GM19043 (cell line): ENCODE data around the gene ACVR1.
"Not testable (repeated sequence)": the region's sequence is repeated elsewhere in the genome, so short reads cannot be mapped to it uniquely, and the experiment has no call there.

Source experiments
- ATAC-seq: cut with Tn5 transposase; IDR thresholded peaks from one replicate; pipeline ENCODE4 v1.9.1; 2021; ENCODE audit warnings: low read depth; ENCODE audit not compliant: unreplicated experiment

Gene ACVR1

DNA sequence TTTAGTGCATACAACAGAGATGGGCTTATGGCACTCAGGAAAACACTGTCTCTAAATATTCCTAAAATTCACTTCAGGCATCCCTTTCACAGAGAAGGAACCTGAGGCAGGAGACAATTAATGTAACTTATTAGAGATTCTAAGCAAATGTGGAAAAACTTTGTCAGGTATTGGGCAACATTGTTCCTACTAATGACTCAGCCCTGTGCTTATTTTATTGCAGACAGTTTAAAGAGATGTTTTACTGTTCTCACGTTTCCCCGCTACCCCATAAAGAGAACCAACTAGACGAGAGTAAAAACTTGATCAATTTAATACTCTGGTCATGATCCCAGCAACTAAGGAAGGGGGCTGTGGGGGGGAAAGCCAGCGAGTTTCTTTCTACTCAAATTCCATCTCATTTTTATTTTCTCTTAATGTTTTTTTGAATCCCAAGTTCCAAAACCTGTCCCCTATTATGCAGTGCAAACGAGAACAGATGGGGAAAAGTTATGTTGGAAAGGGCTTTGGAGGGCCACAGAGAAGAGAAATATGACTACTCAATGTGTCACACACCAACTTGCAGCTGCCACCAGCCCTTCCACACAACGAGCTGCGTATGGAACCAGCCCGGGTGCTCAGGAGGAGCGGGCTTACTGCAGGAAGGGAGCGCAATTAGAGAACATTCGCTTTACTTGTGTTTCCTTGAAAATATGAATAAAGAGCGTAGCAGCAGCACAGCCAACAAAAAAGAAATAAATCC, 18.7 kb upstream of the ACVR1 start:
- no peak for ATAC-seq

DNA sequence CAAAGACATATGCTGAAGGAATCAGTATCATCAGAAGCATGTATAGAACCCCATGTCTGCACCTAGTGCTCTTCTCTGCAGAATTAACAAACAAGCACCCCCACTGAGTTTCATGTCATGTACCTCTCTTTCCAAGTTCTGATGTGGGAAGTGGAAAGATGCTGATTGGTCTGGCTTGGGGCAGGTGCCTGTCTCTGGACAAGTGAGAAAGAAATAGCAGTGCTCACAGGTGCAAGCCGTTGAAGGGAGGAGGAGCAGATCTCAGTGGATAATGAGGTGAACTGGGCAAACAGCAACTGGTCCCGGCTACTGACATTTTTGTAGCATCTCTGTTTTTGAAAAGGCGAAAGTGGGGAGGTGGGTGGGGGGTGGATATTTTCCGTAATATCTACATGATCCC, 17.5 kb upstream of the ACVR1 start:
- no peak for ATAC-seq

DNA sequence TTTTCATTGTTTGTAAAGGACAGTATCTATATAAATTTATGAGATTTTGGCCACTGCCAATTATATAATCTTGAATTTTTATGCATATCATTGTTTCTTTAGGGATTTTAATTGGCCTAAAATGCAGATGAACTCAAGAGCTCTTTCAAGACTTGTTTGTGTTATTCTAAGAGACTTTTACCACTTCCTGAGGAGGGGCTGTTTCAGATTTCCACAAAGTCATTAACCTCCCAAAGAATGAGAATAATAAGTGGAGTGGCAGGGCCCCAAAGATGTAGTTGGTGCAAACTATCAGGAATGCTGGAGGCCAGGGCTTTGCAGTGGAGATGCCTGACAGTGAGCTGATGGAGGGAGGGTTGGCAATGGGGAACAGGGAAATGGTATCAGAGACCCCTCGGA, 15.5 kb upstream of the ACVR1 start:
- no peak for ATAC-seq

DNA sequence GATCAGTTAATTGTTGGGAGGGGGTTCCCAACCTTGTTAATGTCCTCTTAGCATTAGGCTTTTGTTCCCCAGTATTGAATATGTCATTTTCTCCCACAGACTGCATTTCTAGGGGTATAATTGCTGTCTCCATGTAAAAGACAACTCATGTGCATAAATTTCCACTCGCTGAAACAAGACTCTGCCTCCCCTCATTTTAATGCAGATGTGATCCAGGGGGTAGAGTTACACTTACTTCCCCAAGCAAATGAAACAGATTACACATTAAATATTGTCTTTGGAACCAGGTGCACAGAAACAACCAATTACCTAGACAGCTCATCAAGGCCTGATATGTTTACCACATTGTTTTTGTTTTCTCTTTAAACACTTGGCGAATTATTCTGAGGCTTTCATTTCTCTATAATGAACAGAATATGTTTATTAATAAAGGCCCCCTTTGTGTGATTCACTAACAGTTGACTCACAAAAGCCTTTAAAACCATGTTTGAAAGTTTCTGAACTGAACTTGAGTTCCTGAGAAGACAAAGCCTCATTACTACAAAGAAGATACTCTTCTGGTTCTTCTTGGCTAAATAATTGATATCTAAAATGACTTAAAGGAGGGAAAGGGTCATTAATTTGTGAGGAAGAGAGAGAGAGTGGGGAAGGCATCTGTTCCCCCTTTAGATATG, 15.0 kb upstream of the ACVR1 start:
- no peak for ATAC-seq

DNA sequence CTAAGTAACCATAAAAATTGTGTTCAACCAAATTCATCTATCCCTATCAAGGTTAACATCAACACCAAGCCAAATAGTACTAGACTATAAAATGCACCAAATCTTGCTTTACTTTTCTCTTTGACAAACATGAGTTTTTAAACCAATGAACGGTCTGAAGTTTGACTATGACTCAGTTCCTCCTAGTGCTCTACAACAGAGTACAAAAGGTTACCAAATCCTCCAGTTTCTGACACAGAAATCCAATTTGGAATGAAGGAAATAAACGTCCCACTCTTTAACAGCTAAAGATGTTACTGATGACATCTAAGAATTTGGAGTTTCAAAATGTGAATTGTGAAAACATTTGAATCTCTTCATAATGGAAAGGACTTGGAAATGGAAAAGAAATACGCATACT, 11.8 kb upstream of the ACVR1 start:
- no peak for ATAC-seq

DNA sequence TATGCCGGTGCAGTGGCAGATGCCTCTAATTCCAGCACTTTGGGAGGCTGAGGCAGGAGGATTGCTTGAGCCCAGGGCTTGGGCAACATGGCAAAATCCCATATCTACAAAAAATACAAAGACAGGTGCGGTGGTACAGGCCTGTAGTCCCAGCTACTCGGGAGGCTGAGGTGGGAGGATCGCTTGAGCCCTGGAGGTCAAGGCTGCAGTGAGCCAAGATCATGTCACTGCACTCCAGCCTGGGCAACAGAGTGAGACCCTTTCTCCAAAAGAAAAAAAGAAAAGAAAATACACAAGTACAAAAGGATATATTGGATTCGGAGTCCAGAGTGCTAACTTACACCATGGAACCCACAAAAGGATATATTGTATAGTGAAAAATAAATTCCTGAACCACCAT, 8.4 kb upstream of the ACVR1 start:
- ATAC-seq: not testable (repeated sequence)

DNA sequence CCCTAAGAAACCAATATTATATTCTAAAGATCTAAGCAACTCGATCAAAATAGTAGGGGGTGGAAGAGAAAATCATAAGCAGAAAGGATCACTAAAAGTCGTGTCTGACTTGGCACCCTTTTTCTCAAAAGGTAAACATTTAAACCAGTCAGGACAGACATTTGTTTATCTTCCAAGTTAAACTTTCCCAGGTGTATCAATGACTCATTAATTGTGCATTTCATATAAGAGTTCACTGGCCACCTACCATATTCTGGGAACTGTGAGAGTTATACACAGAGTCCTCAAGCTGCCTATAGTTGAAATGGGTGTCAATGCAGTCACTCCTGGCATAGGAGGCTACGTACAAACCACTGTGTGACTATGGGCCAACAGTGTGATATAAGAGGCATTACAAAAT, 4.8 kb upstream of the ACVR1 start:
- ATAC-seq: no peak

DNA sequence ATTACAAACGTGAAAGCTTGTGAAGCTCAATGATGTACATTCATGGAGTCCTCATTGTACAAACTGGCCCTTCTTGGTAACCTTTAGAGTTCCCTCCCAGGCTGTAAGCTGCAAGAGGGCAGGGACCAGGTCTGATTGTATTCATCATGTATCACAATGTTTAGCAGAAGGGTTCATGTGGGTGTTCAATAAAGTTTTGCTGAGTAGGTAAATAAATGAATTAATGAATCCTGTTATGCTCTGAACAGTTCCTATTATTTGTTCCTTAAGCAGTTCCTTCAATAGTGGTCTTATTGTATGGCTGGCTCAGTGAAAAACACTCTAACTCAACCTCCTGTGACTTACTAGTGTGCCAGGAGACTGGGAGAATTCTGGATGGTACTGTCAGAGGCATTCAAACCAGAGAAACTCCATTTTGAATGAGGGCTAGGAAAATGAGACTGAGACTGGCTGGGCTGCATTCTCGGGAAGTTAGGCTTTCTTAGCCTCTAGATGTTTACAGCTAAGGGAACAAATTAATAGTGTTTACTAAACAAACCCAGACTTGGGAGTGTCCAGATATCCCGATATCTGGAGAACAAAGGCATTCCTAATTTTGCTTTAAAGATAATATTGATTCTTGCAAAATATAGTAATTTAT, 1.8 kb upstream of the ACVR1 start:
- ATAC-seq: no peak

DNA sequence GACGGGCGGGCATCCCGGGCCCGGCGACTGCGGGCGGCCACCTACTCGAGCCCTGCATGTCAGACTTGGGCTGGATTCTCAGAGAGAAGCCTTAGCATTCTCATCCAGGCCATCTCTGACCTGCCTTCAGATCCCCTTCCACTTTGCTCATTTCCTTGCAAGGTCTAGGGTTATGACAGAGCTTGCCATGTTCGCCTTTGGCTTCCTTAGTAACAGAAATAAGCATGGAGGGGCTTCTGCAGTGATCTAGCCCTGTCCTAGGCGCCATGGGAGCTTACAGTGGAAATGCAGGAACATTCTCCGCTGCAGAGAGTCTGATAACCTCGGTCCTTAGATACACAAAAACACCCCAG, 632 bp upstream of the ACVR1 start:
- ATAC-seq: no peak

DNA sequence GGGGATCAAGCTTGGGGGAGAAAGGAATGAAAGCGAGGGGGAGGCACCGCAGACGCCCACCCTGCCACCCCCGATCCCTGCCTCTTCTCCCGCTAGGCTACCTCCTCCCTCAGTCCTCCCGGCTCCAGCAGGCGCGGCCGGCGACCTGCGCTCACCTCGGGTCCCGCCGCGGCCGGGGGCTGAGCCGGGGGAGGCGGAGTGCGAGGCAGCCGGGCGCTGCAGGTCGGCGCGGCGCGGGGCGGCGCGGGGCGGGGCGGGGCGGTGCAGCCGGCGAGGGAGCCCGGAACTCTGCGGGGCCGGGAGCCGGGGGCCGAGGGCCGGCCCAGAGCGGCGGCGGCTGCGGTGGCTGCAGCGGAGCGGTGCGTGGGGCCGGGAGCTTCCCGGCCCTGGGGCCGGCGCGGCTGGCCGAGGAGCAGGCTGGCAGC, 477 bp downstream of the ACVR1 start:
- peak; percentile 27 for ATAC-seq

DNA sequence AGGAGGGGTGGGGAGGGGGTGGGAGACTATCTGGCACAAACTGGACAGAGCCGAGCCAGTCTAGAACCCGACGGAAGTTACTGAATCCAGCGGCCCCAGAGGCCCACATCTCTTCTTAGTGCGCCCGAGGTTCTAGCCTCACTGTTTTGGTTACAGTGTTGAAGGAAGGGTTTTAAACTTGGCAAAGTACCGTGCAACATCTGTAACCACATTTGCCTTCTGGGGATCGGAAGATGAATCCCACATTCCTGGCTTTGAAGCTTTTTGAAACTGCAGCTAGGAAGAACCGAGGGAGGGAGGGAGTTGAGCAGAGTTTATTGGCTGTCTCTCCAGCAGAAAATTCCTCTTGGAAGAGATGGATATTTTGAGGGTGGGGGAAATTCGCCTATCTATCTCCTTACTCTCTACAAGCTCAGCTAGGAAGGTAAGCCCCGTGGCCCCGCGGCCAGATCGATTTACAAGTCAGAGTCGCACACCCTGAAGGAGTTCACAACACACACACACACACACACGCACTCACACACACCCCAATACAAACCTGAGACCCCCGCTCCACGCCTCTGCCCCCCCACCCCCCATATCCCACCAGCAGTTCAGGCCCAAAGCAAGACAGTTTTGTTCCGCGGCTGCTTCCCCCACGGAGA, 1.0 kb downstream of the ACVR1 start:
- ATAC-seq: no peak

DNA sequence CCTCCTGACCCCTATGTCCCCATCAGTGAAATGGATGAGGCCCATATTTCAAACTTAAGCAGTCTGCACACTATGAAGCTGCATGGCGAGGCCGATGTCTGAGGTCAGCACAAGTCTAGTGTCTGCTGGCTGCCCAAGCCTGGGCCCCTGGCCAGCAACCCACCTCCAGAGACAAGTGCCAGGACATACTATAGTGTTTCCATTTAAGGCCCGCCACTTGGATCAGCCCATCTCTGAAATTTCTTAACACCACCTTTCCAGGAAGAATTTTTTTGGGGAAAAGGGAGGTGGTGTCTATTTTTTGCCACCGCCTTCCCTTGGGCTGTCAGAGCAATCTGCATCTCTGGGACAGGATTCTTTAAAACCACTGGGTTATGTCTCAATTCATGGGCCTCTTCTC, 1.8 kb downstream of the ACVR1 start:
- ATAC-seq: no peak

DNA sequence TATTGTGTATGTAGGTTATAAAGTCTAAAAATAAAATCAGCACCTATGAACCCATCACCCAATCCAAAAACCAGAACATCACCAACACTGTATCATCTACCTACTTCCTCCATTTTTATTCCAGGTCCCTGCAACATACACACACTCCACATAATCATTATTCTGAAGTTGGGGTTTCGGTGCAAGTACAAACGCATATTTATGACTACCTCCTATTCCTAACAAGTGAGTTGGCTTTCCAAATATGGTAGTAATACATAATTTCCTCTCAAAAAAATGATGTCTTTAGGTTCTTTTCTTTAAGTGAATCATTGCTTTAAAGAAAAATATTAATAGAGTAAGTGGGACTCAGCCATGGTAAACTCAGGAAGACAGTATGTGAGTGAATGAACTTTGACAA, 3.3 kb downstream of the ACVR1 start:
- ATAC-seq: no peak

DNA sequence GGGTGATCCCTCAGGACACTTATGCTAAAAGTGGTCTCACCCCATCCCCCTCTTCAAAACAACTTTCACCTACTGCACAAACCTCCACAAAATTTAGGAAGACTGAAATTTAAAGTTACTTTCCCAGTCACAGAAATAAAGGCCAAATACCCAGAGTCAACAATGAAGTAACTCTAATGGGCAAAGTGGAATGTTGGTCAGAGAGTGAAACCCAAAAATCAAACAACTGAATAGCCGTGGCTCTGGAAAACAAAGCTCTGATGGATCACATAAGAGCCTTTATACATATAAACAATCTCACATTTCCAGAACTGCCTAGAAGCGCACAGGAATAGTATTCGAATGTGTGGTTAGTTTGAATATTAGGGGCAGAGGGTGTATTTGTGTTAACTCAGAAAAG, 4.7 kb downstream of the ACVR1 start:
- no peak for ATAC-seq

DNA sequence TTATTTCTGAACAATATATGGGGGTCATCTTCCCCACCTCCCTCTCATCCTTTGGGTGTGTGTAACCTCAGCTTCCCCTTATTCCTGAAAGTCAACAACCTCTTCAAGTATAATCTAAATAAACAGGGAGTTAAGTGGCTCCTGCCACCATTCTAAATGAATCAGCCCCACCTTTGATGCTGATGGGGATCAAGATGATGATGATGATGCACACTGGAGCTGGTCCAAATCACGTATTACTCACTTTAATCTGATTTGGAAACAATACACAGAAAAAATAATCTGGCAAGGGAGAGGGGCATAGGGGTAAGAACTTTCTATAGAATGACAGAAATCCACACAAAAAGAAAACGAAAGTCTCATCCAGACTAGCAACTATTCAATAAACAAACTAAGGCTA, 7.1 kb downstream of the ACVR1 start:
- no peak for ATAC-seq

DNA sequence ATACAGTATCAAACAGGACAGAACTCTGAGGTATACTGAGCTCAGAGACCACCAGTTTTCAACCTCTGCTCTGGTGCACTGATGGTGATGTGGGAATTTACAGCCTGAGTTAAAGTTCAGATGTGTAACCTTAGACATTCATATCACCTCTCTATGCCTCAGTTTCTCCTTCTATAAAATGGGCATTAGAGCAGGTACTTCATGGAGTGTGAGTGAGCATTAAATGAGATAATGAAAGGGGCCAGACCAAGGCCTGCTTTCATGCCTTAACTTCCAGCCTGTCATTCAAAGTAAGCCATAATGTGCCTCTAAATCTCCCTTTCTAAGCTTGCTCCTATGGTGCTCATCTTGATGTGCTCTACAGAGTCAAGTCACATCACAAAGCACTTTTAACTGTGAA, 8.4 kb downstream of the ACVR1 start:
- ATAC-seq: no peak

DNA sequence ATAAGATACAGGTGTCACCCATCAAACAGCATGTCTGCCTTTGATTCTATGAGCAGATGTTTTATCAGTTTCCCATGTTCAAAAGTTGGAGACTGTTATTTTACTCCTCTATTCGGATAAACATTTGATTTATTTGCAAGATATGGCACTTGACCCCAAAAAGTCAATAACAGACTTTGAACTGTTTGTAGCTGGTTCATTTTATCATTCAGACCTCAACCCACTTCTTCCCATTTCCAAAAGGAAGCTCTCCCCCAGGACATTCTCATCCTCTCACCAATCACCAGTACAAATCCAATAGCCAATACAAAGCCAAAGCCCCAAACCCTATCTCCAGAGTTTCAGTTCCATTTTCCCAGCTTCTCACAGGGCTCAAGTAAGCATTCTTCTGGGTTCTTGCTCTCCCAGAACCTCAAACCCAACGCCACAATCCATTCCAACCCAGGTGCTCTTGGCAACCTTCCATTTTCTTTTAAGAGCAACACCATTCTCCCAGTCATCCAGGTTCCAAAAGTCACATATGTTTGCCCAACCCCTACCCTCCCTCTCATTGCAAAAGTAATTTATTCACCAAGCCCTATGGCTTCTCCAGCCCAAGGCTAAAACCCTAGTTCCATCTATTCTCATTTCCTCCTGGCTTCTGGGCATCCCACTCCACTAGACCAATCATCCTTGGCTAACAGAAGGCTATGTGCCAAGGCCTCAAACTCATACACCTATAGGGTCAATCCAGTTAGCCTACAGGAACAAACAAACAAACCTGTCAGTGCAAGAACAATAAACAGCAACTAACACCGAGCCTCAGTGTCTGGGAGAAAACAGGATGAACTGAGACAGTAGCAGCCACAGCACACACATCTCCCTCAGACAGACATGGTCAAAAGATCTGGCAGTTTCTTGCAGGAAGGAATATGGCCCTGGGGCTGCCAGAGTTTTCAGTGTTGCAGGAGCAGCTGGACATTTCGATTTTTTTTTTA, 9.2 kb downstream of the ACVR1 start:
- no peak for ATAC-seq

DNA sequence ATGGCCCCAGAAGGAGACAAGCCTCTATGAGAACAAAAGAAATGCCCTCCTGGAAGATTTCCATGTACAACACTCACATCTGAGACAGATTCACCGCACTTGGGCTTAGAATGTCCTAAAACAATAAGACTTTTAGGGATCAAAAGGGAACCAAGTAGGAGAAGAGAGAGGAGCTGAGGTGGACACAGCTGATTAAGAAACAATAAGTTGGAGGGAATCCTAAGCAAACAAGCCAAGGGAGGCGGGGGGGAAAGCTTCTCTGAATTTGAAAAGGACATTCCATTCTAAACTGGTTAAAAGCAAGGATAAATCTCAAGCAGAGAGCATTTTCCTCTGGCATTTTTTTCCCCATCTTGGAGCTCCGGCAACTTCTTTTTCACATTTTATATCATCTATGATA, 9.9 kb downstream of the ACVR1 start:
- ATAC-seq: no peak

DNA sequence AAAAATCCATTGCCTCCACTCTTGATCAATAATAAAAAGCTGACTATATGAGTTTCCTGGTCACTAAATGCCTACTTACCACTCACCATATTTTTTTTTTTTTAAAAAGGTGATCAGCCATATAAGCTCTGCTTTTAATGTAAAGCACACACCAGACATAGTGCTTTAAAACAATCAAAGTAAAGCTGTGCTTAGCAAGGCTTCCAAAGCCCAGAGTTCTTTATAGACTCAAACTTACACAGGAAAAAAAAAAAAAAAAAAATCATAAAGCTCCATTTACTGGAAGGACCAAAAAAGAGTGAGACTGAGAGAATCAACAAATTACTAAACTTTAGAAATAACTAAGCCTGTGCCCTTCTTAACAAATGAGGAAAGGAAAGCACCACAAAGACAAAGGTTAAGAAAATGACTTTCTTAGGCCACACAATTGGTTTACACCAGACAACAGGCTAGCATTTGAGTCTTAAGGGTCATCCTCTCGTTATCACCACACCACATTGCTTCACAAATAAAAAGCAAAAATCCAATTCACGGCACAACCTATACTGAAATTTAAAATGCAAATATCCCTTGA, 11.2 kb downstream of the ACVR1 start:
- no peak for ATAC-seq

DNA sequence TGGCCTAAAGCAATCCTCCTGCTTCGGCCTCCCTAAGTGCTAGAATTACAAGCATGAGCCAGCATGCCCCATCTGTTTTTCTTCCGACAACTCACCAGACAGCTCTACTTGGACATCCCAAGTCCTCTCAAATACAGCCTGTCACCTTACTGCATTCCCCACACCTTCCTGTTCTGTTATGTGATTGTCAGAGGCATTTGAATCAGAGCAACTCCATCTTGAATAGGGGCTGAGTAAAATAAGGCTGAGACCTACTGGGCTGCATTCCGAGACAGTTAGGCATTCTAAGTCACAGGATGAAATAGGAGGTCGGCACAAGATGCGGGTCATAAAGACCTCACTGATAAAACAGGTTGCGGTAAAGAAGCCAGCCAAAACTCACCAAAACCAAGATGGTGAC, 17.3 kb downstream of the ACVR1 start:
- no peak for ATAC-seq
